ENCODE measurements around the gene MARCKS.

GRCh38 chr6:113903666-113904330 lies 46.7 kb downstream of the MARCKS start:
- no peak for TF ChIP-seq MTA3 (IDR thresholded peaks at IDR 0.05; ENCODE audit: borderline replicate concordance, low read length)
- no peak for TF ChIP-seq ETV6 (conservative IDR thresholded peaks at IDR 0.05 in 1 of 2, IDR thresholded peaks at IDR 0.05 in 1 of 2; ENCODE audit: borderline replicate concordance in 1 of 2, low read depth in 1 of 2)
- TF ChIP-seq RFX5 (IDR thresholded peaks at IDR 0.05; ENCODE audit: low read depth, low read length), result no peak
- TF ChIP-seq SP1 (IDR thresholded peaks at IDR 0.05; ENCODE audit: low read depth, low read length), result no peak
- TF ChIP-seq CTCF (IDR thresholded peaks at IDR 0.05 in 2 of 3, conservative IDR thresholded peaks at IDR 0.05 in 1 of 3; ENCODE audit: control insufficient read depth in 2 of 3, extremely low read depth in 1 of 3, insufficient read depth in 1 of 3, low read depth in 3 of 3, low read length in 3 of 3), result no peak
- no peak for TF ChIP-seq ZNF687 (IDR thresholded peaks at IDR 0.05)
- no peak for TF ChIP-seq SMC3 (IDR thresholded peaks at IDR 0.05; ENCODE audit: borderline replicate concordance, low read length)
- no peak for TF ChIP-seq FOXK2 (IDR thresholded peaks at IDR 0.05)
- no peak for TF ChIP-seq CUX1 (IDR thresholded peaks at IDR 0.05; ENCODE audit: insufficient replicate concordance, low read depth, low read length)
- TF ChIP-seq ZNF274 (IDR thresholded peaks at IDR 0.05; ENCODE audit: insufficient read depth, insufficient read length), result no peak
- TF ChIP-seq ATF2 (IDR thresholded peaks at IDR 0.05; ENCODE audit: low read length), result no peak
- TF ChIP-seq RBBP5 (conservative IDR thresholded peaks at IDR 0.05), result no peak
- TF ChIP-seq MAX (IDR thresholded peaks at IDR 0.05; ENCODE audit: low read depth, low read length), result no peak
- TF ChIP-seq MXI1 (IDR thresholded peaks at IDR 0.05; ENCODE audit: low read depth, low read length), result no peak
